BE2C (cell line): ENCODE results near the gene PHC3.

Source experiments
- DNase-seq: peaks from one replicate; pipeline ENCODE4 v3.0.0-alpha.2; 2020
- H3K27me3 ChIP-seq: fragments of 250-450 bp; sonication (Bioruptor Pico); 2 replicates; pipeline ENCODE4 v1.5.1; 2020; ENCODE audit warnings: mild to moderate bottlenecking
- H3K36me3 ChIP-seq: fragments of 250-450 bp; sonication (Bioruptor Pico); 2 replicates; pipeline ENCODE4 v1.5.1; 2020; ENCODE audit warnings: mild to moderate bottlenecking
- H3K4me1 ChIP-seq: fragments of 250-450 bp; sonication (Bioruptor Pico); 2 replicates; pipeline ENCODE4 v1.5.1; 2020
- H3K4me3 ChIP-seq: 2 replicates; pipeline ENCODE4 v1.5.1; 2011; ENCODE audit warnings: low read depth, low read length
- H3K9me3 ChIP-seq: fragments of 250-450 bp; sonication (Bioruptor Pico); 2 replicates; pipeline ENCODE4 v1.5.1; 2020
- TF ChIP-seq, protein P1 (sequence below): IDR thresholded peaks from 2 replicates; pipeline ENCODE4 v1.5.1; 2012; ENCODE audit warnings: mild to moderate bottlenecking, low read depth, low read length

PHC3 gene

DNA sequence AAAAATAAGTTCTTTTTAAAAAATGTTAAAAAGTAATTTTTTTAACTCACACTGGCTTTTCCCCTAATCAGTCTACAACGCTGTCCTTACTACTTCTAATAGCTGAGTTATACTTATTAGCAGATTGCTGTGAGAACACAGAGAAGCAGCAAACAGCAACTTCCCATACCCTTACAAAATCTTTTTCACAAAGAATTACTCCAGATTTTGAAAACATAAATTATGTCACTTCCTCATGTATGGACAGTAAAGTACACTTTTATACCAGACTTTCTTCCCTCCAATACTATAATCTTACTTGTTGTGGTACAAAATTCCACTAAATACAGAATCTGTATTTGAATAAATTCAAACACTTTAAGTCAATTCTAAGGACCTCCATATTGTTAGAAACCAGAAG, 2.1 kb downstream of the PHC3 start:
- Histone ChIP-seq H3K4me1 (no peaks in the 10 kb centered on the region; the same call in 1 of the 2 replicates), H3K27me3 (no peaks in the 10 kb centered on the region), H3K4me3 (peak overlapping the region; percentile 96), H3K9me3 (no peaks in the 10 kb centered on the region), H3K36me3 (peaks cover 36% of the 10 kb centered on the region)
- DNase-seq = no peak
- TF ChIP-seq, protein P1, sequence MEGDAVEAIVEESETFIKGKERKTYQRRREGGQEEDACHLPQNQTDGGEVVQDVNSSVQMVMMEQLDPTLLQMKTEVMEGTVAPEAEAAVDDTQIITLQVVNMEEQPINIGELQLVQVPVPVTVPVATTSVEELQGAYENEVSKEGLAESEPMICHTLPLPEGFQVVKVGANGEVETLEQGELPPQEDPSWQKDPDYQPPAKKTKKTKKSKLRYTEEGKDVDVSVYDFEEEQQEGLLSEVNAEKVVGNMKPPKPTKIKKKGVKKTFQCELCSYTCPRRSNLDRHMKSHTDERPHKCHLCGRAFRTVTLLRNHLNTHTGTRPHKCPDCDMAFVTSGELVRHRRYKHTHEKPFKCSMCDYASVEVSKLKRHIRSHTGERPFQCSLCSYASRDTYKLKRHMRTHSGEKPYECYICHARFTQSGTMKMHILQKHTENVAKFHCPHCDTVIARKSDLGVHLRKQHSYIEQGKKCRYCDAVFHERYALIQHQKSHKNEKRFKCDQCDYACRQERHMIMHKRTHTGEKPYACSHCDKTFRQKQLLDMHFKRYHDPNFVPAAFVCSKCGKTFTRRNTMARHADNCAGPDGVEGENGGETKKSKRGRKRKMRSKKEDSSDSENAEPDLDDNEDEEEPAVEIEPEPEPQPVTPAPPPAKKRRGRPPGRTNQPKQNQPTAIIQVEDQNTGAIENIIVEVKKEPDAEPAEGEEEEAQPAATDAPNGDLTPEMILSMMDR = no peak

DNA sequence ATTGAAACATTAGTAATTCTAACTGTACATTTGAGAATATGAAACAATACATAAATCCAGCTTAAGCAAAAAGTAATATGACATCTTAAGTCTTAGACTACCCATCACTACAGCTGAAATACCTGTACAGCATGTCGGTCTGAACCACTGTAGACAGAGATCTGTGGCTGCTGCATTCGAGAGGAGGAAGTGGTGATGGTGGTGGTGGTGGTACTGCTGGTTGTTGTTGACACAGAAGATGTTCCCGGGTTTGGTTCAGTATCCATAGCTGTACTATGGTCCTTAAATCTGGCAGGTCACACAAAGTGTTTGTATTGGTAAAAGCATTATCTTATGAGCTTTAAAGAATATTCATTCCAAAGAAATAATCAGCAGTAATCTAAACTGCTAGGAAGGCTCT, 2.9 kb downstream of the PHC3 start:
- Histone ChIP-seq H3K36me3 (peaks cover 41% of the 10 kb centered on the region), H3K4me3 (no peak overlapping the region)
- no peak for DNase-seq

DNA sequence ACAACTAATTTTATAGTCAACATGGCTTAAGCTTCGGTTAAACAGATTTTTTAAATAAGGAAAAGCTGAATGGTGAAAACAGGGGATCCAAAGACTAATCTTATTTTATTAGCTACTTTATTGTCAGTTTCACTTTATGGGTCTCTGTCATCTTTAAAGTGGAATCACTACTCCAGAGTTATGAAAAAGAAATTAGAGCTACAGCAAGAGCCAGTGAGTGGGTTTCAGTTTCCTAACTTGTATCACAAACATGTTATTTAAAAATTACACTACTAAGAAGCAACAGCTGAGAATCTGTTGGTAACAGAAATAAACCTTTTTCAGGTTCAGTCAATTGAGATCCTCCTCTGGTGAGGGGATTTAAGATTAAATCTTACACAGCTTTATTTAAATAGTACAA, 10.0 kb downstream of the PHC3 start:
- Histone ChIP-seq H3K36me3 (peaks cover 68% of the 10 kb centered on the region), H3K9me3 (no peaks in the 10 kb centered on the region), H3K4me1 (no peaks in the 10 kb centered on the region), H3K27me3 (no peaks in the 10 kb centered on the region), H3K4me3 (no peak overlapping the region)
- TF ChIP-seq, protein P1 = no peak
- DNase-seq = no peak

More for the DNA sequence above, 2.9 kb downstream of the PHC3 start:
- Histone ChIP-seq H3K27me3 (no peaks in the 10 kb centered on the region), H3K4me1 (no peaks in the 10 kb centered on the region; the same call in 1 of the 2 replicates), H3K9me3 (no peaks in the 10 kb centered on the region)
- TF ChIP-seq, protein P1 = no peak

DNA sequence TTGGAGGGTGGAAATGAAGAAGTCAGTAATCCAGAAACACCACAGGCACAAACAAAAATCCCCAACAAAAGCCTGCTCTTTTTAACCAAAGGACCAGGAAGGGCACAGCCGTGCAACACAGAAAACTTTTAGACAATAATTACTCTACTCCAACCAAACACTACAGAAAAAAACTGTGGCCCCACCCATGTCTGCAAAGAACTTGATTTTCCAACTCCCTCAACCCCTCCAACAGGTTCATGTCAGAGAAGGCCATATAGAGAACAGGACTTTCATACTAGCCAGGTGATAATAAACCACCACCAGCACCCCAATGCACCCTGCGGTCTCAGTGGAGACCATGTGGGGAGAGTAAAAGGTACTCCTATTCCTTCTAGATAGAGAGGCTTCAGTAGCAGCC, 16.8 kb downstream of the PHC3 start:
- Histone ChIP-seq H3K27me3 (no peaks in the 10 kb centered on the region), H3K4me1 (peaks cover 7% of the 10 kb centered on the region), H3K36me3 (peaks cover 47% of the 10 kb centered on the region), H3K9me3 (no peaks in the 10 kb centered on the region), H3K4me3 (no peak overlapping the region)
- DNase-seq = no peak
- TF ChIP-seq, protein P1 = no peak

DNA sequence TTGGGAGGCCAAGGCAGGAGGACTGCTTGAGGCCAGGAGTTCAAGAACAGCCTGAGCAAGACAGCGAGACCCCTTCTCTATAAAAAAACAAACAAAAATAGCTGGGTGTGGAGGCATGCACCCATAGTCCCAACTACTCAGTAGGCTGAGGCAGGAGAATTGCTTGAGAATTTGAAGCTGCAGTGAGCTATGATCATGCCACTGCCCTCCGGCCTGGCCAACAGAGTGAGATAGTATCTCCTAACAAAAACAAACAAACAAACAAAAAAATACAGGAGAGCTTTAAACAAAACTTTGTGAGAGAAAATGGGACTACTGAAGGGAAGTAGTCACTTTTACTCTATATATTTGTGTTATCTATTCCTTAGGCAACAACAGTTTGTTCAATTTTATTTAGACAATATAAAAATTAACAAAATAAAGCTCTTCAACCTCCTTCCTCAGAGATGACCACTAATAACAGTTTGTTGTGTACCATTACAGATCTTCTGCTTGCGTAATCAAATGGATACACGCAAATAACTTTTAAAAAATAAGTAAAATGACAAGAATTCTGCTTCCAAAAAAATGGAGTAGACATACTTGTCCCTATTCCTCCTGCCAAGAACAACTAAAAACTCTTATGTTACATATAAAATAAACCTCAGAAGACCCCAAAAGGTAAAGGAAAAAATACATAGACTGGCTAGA, 17.4 kb downstream of the PHC3 start:
- Histone ChIP-seq H3K36me3 (peaks cover 41% of the 10 kb centered on the region), H3K27me3 (no peaks in the 10 kb centered on the region), H3K4me1 (peaks cover 7% of the 10 kb centered on the region), H3K4me3 (no peak overlapping the region), H3K9me3 (no peaks in the 10 kb centered on the region)
- TF ChIP-seq, protein P1 = no peak
- DNase-seq = no peak

DNA sequence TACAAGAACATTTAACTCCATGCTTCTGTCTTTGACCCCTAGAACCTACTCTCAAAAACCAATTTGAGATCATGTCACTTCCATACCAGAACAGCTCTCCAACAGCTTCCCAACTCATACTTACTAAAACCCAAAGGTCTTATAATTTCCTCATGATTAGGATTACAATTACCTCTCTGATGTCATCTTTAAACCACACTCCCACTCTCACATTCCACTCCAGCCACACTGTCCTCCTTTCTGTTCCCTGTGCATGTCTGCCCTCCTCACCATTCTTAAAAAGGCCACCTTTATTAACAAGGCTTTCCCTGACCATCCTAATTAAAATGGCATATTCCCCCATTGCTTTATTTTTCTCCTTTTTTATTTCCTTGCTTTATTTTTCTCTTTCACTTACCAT, 18.9 kb downstream of the PHC3 start:
- Histone ChIP-seq H3K4me1 (peaks cover 7% of the 10 kb centered on the region), H3K9me3 (no peaks in the 10 kb centered on the region), H3K36me3 (peaks cover 32% of the 10 kb centered on the region), H3K4me3 (no peak overlapping the region), H3K27me3 (no peaks in the 10 kb centered on the region)
- TF ChIP-seq, protein P1 = no peak
- no peak for DNase-seq
